LNCaP clone FGC (cell line): ENCODE measurements around the gene EPB41L5.
A peak's percentile ranks its signal among the peaks of the same experiment; 100 is the strongest.

Experiments
- DNase-seq: peaks from one replicate; pipeline ENCODE4 v3.0.0-alpha.2; 2011; ENCODE audit warnings: low read depth
- H3K4me3 ChIP-seq: 2 replicates; pipeline ENCODE4 v1.5.1; 2011; ENCODE audit warnings: mild to moderate bottlenecking, low read depth, low read length, control low read depth
- CTCF ChIP-seq: IDR thresholded peaks from 2 replicates; pipeline ENCODE4 v1.5.1; 2012; ENCODE audit warnings: mild to moderate bottlenecking; ENCODE audit not compliant: control insufficient read depth, insufficient read depth; ENCODE audit errors: extremely low read depth

Gene EPB41L5

GRCh38 chr2:120222186-120223033, 209.5 kb downstream of the EPB41L5 start:
- DNase-seq: no peak
- H3K4me3 ChIP-seq: peak overlapping the region; percentile 53
- TF ChIP-seq CTCF: no peak

- no peak for TF ChIP-seq CTCF
- H3K4me3 ChIP-seq: peak within 1 kb of the TSS; percentile 53
- DNase-seq: peak; percentile 44
Measured at GRCh38 chr2:120223034-120223912, 210.4 kb downstream of the EPB41L5 start, which contains the start of gene TMEM185B. Gene TMEM185B (minus strand): TSS chr2:120223400. CDS start chr2:120222976, 424 bp downstream.

- no peak for DNase-seq
- TF ChIP-seq CTCF: no peak
- H3K4me3 ChIP-seq: peak overlapping the region; percentile 53
Measured at GRCh38 chr2:120224256-120224655, 211.4 kb downstream of the EPB41L5 start.

- no peak for TF ChIP-seq CTCF
- DNase-seq: peak; percentile 23
- H3K4me3 ChIP-seq: no peak overlapping the region
Measured at GRCh38 chr2:120224735-120225548, 212.1 kb downstream of the EPB41L5 start.

- no peak overlapping the region for H3K4me3 ChIP-seq
- DNase-seq: no peak
- no peak for TF ChIP-seq CTCF
Measured at GRCh38 chr2:120225549-120226065, 212.7 kb downstream of the EPB41L5 start.

GRCh38 chr2:120226316-120226715, 213.4 kb downstream of the EPB41L5 start:
- no peak overlapping the region for H3K4me3 ChIP-seq
- no peak for DNase-seq
- no peak for TF ChIP-seq CTCF
